ENCODE results near the gene DGLUCY.
"Not testable (repeated sequence)": the region's sequence is repeated elsewhere in the genome, so short reads cannot be mapped to it uniquely, and the experiment has no call there.

DGLUCY gene

GRCh38 chr14:91169951-91170350 lies 56.1 kb downstream of the DGLUCY start:
- no peak for DNase-seq (ENCODE audit: low read depth)

- DNase-seq (ENCODE audit: low read depth) = no peak
These were observed 56.7 kb downstream of the DGLUCY start for GRCh38 chr14:91170504-91171121.

GRCh38 chr14:91171291-91171690 lies 57.4 kb downstream of the DGLUCY start:
- no peak for DNase-seq (ENCODE audit: low read depth)

GRCh38 chr14:91173221-91173670 lies 59.4 kb downstream of the DGLUCY start:
- peak; percentile 44 for DNase-seq (ENCODE audit: low read depth)

GRCh38 chr14:91173904-91174303 lies 60.0 kb downstream of the DGLUCY start:
- no peak for DNase-seq (ENCODE audit: low read depth)

- DNase-seq (ENCODE audit: low read depth) = no peak
These were observed 61.7 kb downstream of the DGLUCY start for GRCh38 chr14:91175291-91176201.

GRCh38 chr14:91177073-91178034 lies 63.5 kb downstream of the DGLUCY start:
- DNase-seq (ENCODE audit: low read depth) = peak; percentile 42

GRCh38 chr14:91180611-91181010 lies 66.7 kb downstream of the DGLUCY start:
- no peak for DNase-seq (ENCODE audit: low read depth)

- DNase-seq (ENCODE audit: low read depth) = not testable (repeated sequence)
These were observed 68.9 kb downstream of the DGLUCY start for GRCh38 chr14:91182753-91183152.

- DNase-seq (ENCODE audit: low read depth) = no peak
These were observed 70.7 kb downstream of the DGLUCY start for GRCh38 chr14:91184559-91184958.

- peak; percentile 24 for DNase-seq (ENCODE audit: low read depth)
These were observed 71.8 kb downstream of the DGLUCY start for GRCh38 chr14:91185721-91186120.

GRCh38 chr14:91186515-91187066 lies 72.7 kb downstream of the DGLUCY start:
- no peak for DNase-seq (ENCODE audit: low read depth)

- no peak for DNase-seq (ENCODE audit: low read depth)
These were observed 73.4 kb downstream of the DGLUCY start for GRCh38 chr14:91187271-91187670.

GRCh38 chr14:91190853-91191252 lies 77.0 kb downstream of the DGLUCY start:
- DNase-seq (ENCODE audit: low read depth) = no peak

GRCh38 chr14:91193069-91193468 lies 79.2 kb downstream of the DGLUCY start:
- DNase-seq (ENCODE audit: low read depth) = no peak

GRCh38 chr14:91195881-91196280 lies 82.0 kb downstream of the DGLUCY start:
- no peak for DNase-seq (ENCODE audit: low read depth)

- DNase-seq (ENCODE audit: low read depth) = no peak
These were observed 83.8 kb downstream of the DGLUCY start for GRCh38 chr14:91197631-91198030.

- not testable (repeated sequence) for DNase-seq (ENCODE audit: low read depth)
These were observed 86.9 kb downstream of the DGLUCY start for GRCh38 chr14:91200802-91201201.

- DNase-seq (ENCODE audit: low read depth) = no peak
These were observed 88.5 kb downstream of the DGLUCY start for GRCh38 chr14:91202234-91202974.

GRCh38 chr14:91204657-91205056 lies 90.8 kb downstream of the DGLUCY start:
- DNase-seq (ENCODE audit: low read depth) = no peak

- no peak for DNase-seq (ENCODE audit: low read depth)
These were observed 91.6 kb downstream of the DGLUCY start for GRCh38 chr14:91205459-91205858.

All from GM04504 (cell line).